Trophoblast cell (in vitro differentiated cells and primary cell): ENCODE results near the gene CCDC127.

Experiments
- DNase-seq, 2 donors: peaks; one replicate each; pipeline ENCODE4 v3.0.0-alpha.2; 2016
- H2AFZ ChIP-seq: 2 replicates; pipeline ENCODE4 v1.6.1; 2013; ENCODE audit warnings: low read length, moderate library complexity, mild to moderate bottlenecking; ENCODE audit not compliant: insufficient read depth, poor library complexity
- H2AK5ac ChIP-seq: 2 replicates; pipeline ENCODE4 v1.6.1; 2013; ENCODE audit warnings: mild to moderate bottlenecking, low read length
- H2BK120ac ChIP-seq: 2 replicates; pipeline ENCODE4 v1.6.1; 2013; ENCODE audit warnings: low read length, mild to moderate bottlenecking, moderate library complexity; ENCODE audit not compliant: insufficient read depth, poor library complexity
- H2BK12ac ChIP-seq: 2 replicates; pipeline ENCODE4 v1.6.1; 2013; ENCODE audit warnings: mild to moderate bottlenecking, low read length, moderate library complexity
- H2BK5ac ChIP-seq: 2 replicates; pipeline ENCODE4 v1.6.1; 2013; ENCODE audit warnings: low read length, low read depth, moderate library complexity, mild to moderate bottlenecking; ENCODE audit not compliant: poor library complexity
- H3K14ac ChIP-seq: 2 replicates; pipeline ENCODE4 v1.6.1; 2013; ENCODE audit warnings: mild to moderate bottlenecking, low read length
- H3K18ac ChIP-seq: 2 replicates; pipeline ENCODE4 v1.6.1; 2013; ENCODE audit warnings: mild to moderate bottlenecking, low read length
- H3K23ac ChIP-seq: 2 replicates; pipeline ENCODE4 v1.6.1; 2013; ENCODE audit warnings: low read length
- H3K27ac ChIP-seq: 2 replicates; pipeline ENCODE4 v1.5.1; 2013; ENCODE audit warnings: low read depth, mild to moderate bottlenecking, inconsistent platforms, low read length, moderate library complexity
- H3K27me3 ChIP-seq: 2 replicates; pipeline ENCODE4 v1.6.1; 2013; ENCODE audit warnings: inconsistent platforms, mild to moderate bottlenecking, low read length, moderate library complexity; ENCODE audit not compliant: insufficient read depth
- H3K36me3 ChIP-seq, 2 experiments: 1 replicate in 1 of 2; 2 replicates in 1 of 2; pipeline ENCODE4 v1.6.1; 2013; ENCODE audit warnings: low read length in 2 of 2, mild to moderate bottlenecking in 2 of 2, moderate library complexity in 1 of 2; ENCODE audit not compliant: insufficient read depth in 2 of 2, control insufficient read depth in 1 of 2
- H3K4ac ChIP-seq: 2 replicates; pipeline ENCODE4 v1.6.1; 2013; ENCODE audit warnings: low read depth, mild to moderate bottlenecking, low read length, moderate library complexity
- H3K4me1 ChIP-seq, 2 experiments: 1 replicate in 1 of 2; 2 replicates in 1 of 2; pipeline ENCODE4 v1.6.1; 2013; ENCODE audit warnings: low read length in 2 of 2, mild to moderate bottlenecking in 2 of 2, moderate library complexity in 1 of 2; ENCODE audit not compliant: insufficient read depth in 2 of 2, control insufficient read depth in 1 of 2
- H3K4me2 ChIP-seq: 2 replicates; pipeline ENCODE4 v1.6.1; 2013; ENCODE audit warnings: inconsistent platforms, mild to moderate bottlenecking, low read length, moderate library complexity
- H3K4me3 ChIP-seq: 2 replicates; pipeline ENCODE4 v1.5.1; 2013; ENCODE audit warnings: mild to moderate bottlenecking, low read depth, low read length, inconsistent platforms
- H3K79me1 ChIP-seq: one replicate; pipeline ENCODE4 v1.6.1; 2013; ENCODE audit warnings: low read length
- H3K79me2 ChIP-seq: 2 replicates; pipeline ENCODE4 v1.6.1; 2013; ENCODE audit warnings: low read length, mild to moderate bottlenecking; ENCODE audit not compliant: control insufficient read depth, insufficient read depth, poor library complexity
- H3K9ac ChIP-seq: 2 replicates; pipeline ENCODE4 v1.6.1; 2013; ENCODE audit warnings: mild to moderate bottlenecking, low read length
- H3K9me3 ChIP-seq: 2 replicates; pipeline ENCODE4 v1.6.1; 2013; ENCODE audit warnings: low read depth, mild to moderate bottlenecking, control low read depth, inconsistent platforms, low read length; ENCODE audit not compliant: insufficient read depth
- H4K12ac ChIP-seq: 2 replicates; pipeline ENCODE4 v1.6.1; 2013; ENCODE audit warnings: low read depth, mild to moderate bottlenecking, low read length, moderate library complexity
- H4K8ac ChIP-seq: 2 replicates; pipeline ENCODE4 v1.6.1; 2013; ENCODE audit warnings: low read depth, mild to moderate bottlenecking, low read length, moderate library complexity
- H4K91ac ChIP-seq: one replicate; pipeline ENCODE4 v1.6.1; 2013; ENCODE audit warnings: low read depth, mild to moderate bottlenecking, low read length, moderate library complexity
- WGBS: extraction: QIAGEN DNeasy Blood & Tissue Kit; methylation state at CpG from one replicate; pipeline ENCODE4 v1.1.7; 2013; ENCODE audit warnings: missing lambda C conversion rate; ENCODE audit not compliant: insufficient read length, insufficient coverage; ENCODE audit errors: extremely low coverage; 5-methylcytosine and 5-hydroxymethylcytosine counted together

The CCDC127 gene

GRCh38 chr5:173392-174290 is 44.3 kb downstream of the CCDC127 start:
- DNase-seq: no peak
- no peak overlapping the region for H4K91ac ChIP-seq
- H3K18ac ChIP-seq: no peak overlapping the region
- H3K36me3 ChIP-seq: peaks cover 59 to 61% of the 10 kb centered on the region in 2 experiments
- no peak overlapping the region for H3K27ac ChIP-seq
- H3K4me2 ChIP-seq: no peak overlapping the region
- WGBS: no CpG with 5 or more reads among the region's 22 CpGs
- H3K27me3 ChIP-seq: no peaks in the 10 kb centered on the region
- H3K9ac ChIP-seq: no peak overlapping the region
- H3K9me3 ChIP-seq: no peaks in the 10 kb centered on the region
- H3K4me1 ChIP-seq: peaks cover 14% of the 10 kb centered on the region in 2 experiments
- H3K23ac ChIP-seq: no peak overlapping the region
- H2BK120ac ChIP-seq: no peak overlapping the region
- H2AK5ac ChIP-seq: no peak overlapping the region
- H2BK12ac ChIP-seq: no peak overlapping the region
- H3K4ac ChIP-seq: no peak overlapping the region
- peaks cover 3% of the 10 kb centered on the region for H3K79me1 ChIP-seq
- H4K8ac ChIP-seq: no peak overlapping the region
- no peaks in the 10 kb centered on the region for H3K79me2 ChIP-seq
- H4K12ac ChIP-seq: no peak overlapping the region
- H2BK5ac ChIP-seq: no peak overlapping the region
- no peak overlapping the region for H3K14ac ChIP-seq
- no peak overlapping the region for H3K4me3 ChIP-seq
- no peak overlapping the region for H2AFZ ChIP-seq

GRCh38 chr5:172841-173251 is 45.1 kb downstream of the CCDC127 start:
- H2BK5ac ChIP-seq: no peak overlapping the region
- no CpG with 5 or more reads among the region's 17 CpGs for WGBS

GRCh38 chr5:172421-172820 is 45.5 kb downstream of the CCDC127 start:
- H3K4me1 ChIP-seq: peaks cover 14% of the 10 kb centered on the region in 2 experiments
- H3K36me3 ChIP-seq: peaks cover 54 to 55% of the 10 kb centered on the region in 2 experiments
- H4K91ac ChIP-seq: no peak overlapping the region
- no peak overlapping the region for H3K18ac ChIP-seq
- H3K4me3 ChIP-seq: no peak overlapping the region
- H3K27me3 ChIP-seq: no peaks in the 10 kb centered on the region
- no peak overlapping the region for H2BK5ac ChIP-seq
- no peak overlapping the region for H3K4ac ChIP-seq
- H4K12ac ChIP-seq: no peak overlapping the region
- no peak overlapping the region for H3K9ac ChIP-seq
- no peak overlapping the region for H3K4me2 ChIP-seq
- H3K23ac ChIP-seq: no peak overlapping the region
- no peak overlapping the region for H2BK120ac ChIP-seq
- H2AK5ac ChIP-seq: no peak overlapping the region
- no CpG with 5 or more reads among the region's 13 CpGs for WGBS
- no peak overlapping the region for H2AFZ ChIP-seq
- no peak overlapping the region for H3K14ac ChIP-seq
- no peak for DNase-seq
- peaks cover 3% of the 10 kb centered on the region for H3K79me1 ChIP-seq
- no peak overlapping the region for H4K8ac ChIP-seq
- H3K79me2 ChIP-seq: no peaks in the 10 kb centered on the region
- H3K9me3 ChIP-seq: no peaks in the 10 kb centered on the region
- no peak overlapping the region for H2BK12ac ChIP-seq
- H3K27ac ChIP-seq: no peak overlapping the region

More at GRCh38 chr5:172841-173251, 45.1 kb downstream of the CCDC127 start:
- Histone ChIP-seq H3K79me2 (no peaks in the 10 kb centered on the region), H3K27me3 (no peaks in the 10 kb centered on the region), H3K18ac (no peak overlapping the region), H3K4me3 (no peak overlapping the region), H3K27ac (no peak overlapping the region), H4K12ac (no peak overlapping the region), H2BK120ac (no peak overlapping the region), H3K9me3 (no peaks in the 10 kb centered on the region), H3K79me1 (peaks cover 3% of the 10 kb centered on the region), H3K9ac (no peak overlapping the region), H3K4me1 (peaks cover 14% of the 10 kb centered on the region in 2 experiments), H2BK12ac (no peak overlapping the region), H4K8ac (no peak overlapping the region), H3K4me2 (no peak overlapping the region), H3K14ac (no peak overlapping the region), H3K36me3 (peaks cover 58% of the 10 kb centered on the region in 2 experiments), H4K91ac (no peak overlapping the region), H2AK5ac (no peak overlapping the region), H3K23ac (no peak overlapping the region), H2AFZ (no peak overlapping the region), H3K4ac (no peak overlapping the region)
- peak in 1 of 2 donors; percentile 26 for DNase-seq

GRCh38 chr5:171801-172331 is 46.1 kb downstream of the CCDC127 start:
- no peaks in the 10 kb centered on the region for H3K79me2 ChIP-seq
- H3K23ac ChIP-seq: no peak overlapping the region
- H3K27ac ChIP-seq: no peak overlapping the region
- no peak for DNase-seq
- H3K4me1 ChIP-seq: peaks cover 14% of the 10 kb centered on the region in 2 experiments
- no peak overlapping the region for H2BK5ac ChIP-seq
- H3K79me1 ChIP-seq: peaks cover 3% of the 10 kb centered on the region
- H2BK120ac ChIP-seq: no peak overlapping the region
- no peak overlapping the region for H2AK5ac ChIP-seq
- no peak overlapping the region for H2BK12ac ChIP-seq
- no peak overlapping the region for H2AFZ ChIP-seq
- no peak overlapping the region for H3K14ac ChIP-seq
- H3K27me3 ChIP-seq: no peaks in the 10 kb centered on the region
- WGBS: no CpG with 5 or more reads among the region's 23 CpGs
- H4K8ac ChIP-seq: no peak overlapping the region
- peaks cover 54 to 55% of the 10 kb centered on the region in 2 experiments for H3K36me3 ChIP-seq
- no peak overlapping the region for H4K91ac ChIP-seq
- no peak overlapping the region for H3K4ac ChIP-seq
- no peak overlapping the region for H4K12ac ChIP-seq
- no peak overlapping the region for H3K4me3 ChIP-seq
- no peaks in the 10 kb centered on the region for H3K9me3 ChIP-seq
- no peak overlapping the region for H3K9ac ChIP-seq
- H3K18ac ChIP-seq: no peak overlapping the region
- no peak overlapping the region for H3K4me2 ChIP-seq
